Osteoblast (primary cell): ENCODE results near the gene DNLZ. TPM values are rescaled to one million over a fixed set of nuclear protein-coding genes. Genes with fewer than 3 reads are reported as not detected.

Experiments used
- DNase-seq: peaks from one replicate; pipeline ENCODE4 v3.0.0; 2011; ENCODE audit warnings: low spot score, mixed read lengths; ENCODE audit not compliant: insufficient read length; ENCODE audit errors: missing footprints
- H2AFZ ChIP-seq: 2 replicates; pipeline ENCODE4 v1.6.0; 2011; ENCODE audit warnings: mild to moderate bottlenecking, low read length
- H3K27ac ChIP-seq: 2 replicates; pipeline ENCODE4 v1.5.1; 2011; ENCODE audit warnings: mild to moderate bottlenecking, low read depth, low read length, moderate library complexity
- H3K27me3 ChIP-seq: 2 replicates; pipeline ENCODE4 v1.6.0; 2012; ENCODE audit warnings: mild to moderate bottlenecking, control low read depth, inconsistent platforms, low read length, moderate library complexity; ENCODE audit not compliant: insufficient read depth
- H3K36me3 ChIP-seq: 2 replicates; pipeline ENCODE4 v1.5.1; 2011; ENCODE audit warnings: mild to moderate bottlenecking, low read length, control low read depth, moderate library complexity; ENCODE audit not compliant: insufficient read depth
- H3K4me1 ChIP-seq: 2 replicates; pipeline ENCODE4 v1.5.1; 2011; ENCODE audit warnings: mild to moderate bottlenecking, low read length, control low read depth, moderate library complexity; ENCODE audit not compliant: insufficient read depth
- H3K4me2 ChIP-seq: 2 replicates; pipeline ENCODE4 v1.6.0; 2011; ENCODE audit warnings: mild to moderate bottlenecking, low read length; ENCODE audit not compliant: insufficient read depth
- H3K4me3 ChIP-seq: fragments of 200-600 bp; sonication (generic); 3 replicates; pipeline ENCODE4 v1.5.1; 2012; ENCODE audit warnings: mild to moderate bottlenecking, low read length, inconsistent platforms; ENCODE audit not compliant: insufficient read depth
- H3K79me2 ChIP-seq: 2 replicates; pipeline ENCODE4 v1.6.0; 2012; ENCODE audit warnings: mild to moderate bottlenecking, low read length, control low read depth, inconsistent platforms; ENCODE audit not compliant: insufficient read depth
- H3K9me3 ChIP-seq: 2 replicates; pipeline ENCODE4 v1.5.1; 2011; ENCODE audit warnings: low read depth, low read length, control low read depth
- H4K20me1 ChIP-seq: 2 replicates; pipeline ENCODE4 v1.6.0; 2012; ENCODE audit warnings: mild to moderate bottlenecking, low read length, control low read depth; ENCODE audit not compliant: insufficient read depth
- CTCF ChIP-seq: IDR thresholded peaks from 2 replicates; pipeline ENCODE4 v1.5.1; 2011; ENCODE audit warnings: mild to moderate bottlenecking, low read depth, low read length, moderate library complexity; ENCODE audit errors: extremely low read depth
- total RNA-seq: library from RNA; depleted of rRNA; stranded (reverse); fragments of >200 nt; gene quantifications from 2 replicates; pipeline ENCODE4 v1.2.3, GENCODE V29; 2012

Gene DNLZ
- total RNA-seq, 1 donor = 4.3 TPM

GRCh38 chr9:136329636-136330405, 33.7 kb downstream of the DNLZ start:
- H3K27me3 ChIP-seq = no peaks in the 10 kb centered on the region
- H4K20me1 ChIP-seq = peaks cover 58% of the 10 kb centered on the region
- no peaks in the 10 kb centered on the region for H3K9me3 ChIP-seq
- peak overlapping the region; percentile 82 for H3K27ac ChIP-seq
- no peak overlapping the region for H2AFZ ChIP-seq
- H3K36me3 ChIP-seq = peaks cover 14% of the 10 kb centered on the region
- H3K4me1 ChIP-seq = peaks cover 29% of the 10 kb centered on the region
- peaks cover 69% of the 10 kb centered on the region for H3K79me2 ChIP-seq
- peak overlapping the region; percentile 96 for H3K4me2 ChIP-seq
- H3K4me3 ChIP-seq = peak overlapping the region; percentile 91
- DNase-seq = no peak
- no peak for TF ChIP-seq CTCF

GRCh38 chr9:136329211-136329627, 34.3 kb downstream of the DNLZ start:
- Histone ChIP-seq H3K79me2 (peaks cover 64% of the 10 kb centered on the region), H3K27ac (peak overlapping the region; percentile 82)

GRCh38 chr9:136328622-136329041, 34.9 kb downstream of the DNLZ start:
- peaks cover 58% of the 10 kb centered on the region for H3K79me2 ChIP-seq
- H3K9me3 ChIP-seq = no peaks in the 10 kb centered on the region
- peaks cover 29% of the 10 kb centered on the region for H3K4me1 ChIP-seq
- no peak overlapping the region for H2AFZ ChIP-seq
- no peak for TF ChIP-seq CTCF
- peak; percentile 98 for DNase-seq
- peak overlapping the region; percentile 96 for H3K4me2 ChIP-seq
- peak overlapping the region; percentile 91 for H3K4me3 ChIP-seq
- peak overlapping the region; percentile 82 for H3K27ac ChIP-seq
- H3K36me3 ChIP-seq = peaks cover 9% of the 10 kb centered on the region
- H4K20me1 ChIP-seq = peaks cover 48% of the 10 kb centered on the region
- no peaks in the 10 kb centered on the region for H3K27me3 ChIP-seq

More at GRCh38 chr9:136329211-136329627, 34.3 kb downstream of the DNLZ start:
- TF ChIP-seq CTCF = no peak
- Histone ChIP-seq H3K4me3 (peak overlapping the region; percentile 91), H4K20me1 (peaks cover 53% of the 10 kb centered on the region), H3K9me3 (no peaks in the 10 kb centered on the region), H2AFZ (no peak overlapping the region), H3K4me1 (peaks cover 29% of the 10 kb centered on the region), H3K27me3 (no peaks in the 10 kb centered on the region), H3K36me3 (peaks cover 11% of the 10 kb centered on the region), H3K4me2 (peak overlapping the region; percentile 96)
- DNase-seq = peak; percentile 96

- H2AFZ ChIP-seq = no peak overlapping the region
- peaks cover 53% of the 10 kb centered on the region for H3K79me2 ChIP-seq
- H3K27me3 ChIP-seq = no peaks in the 10 kb centered on the region
- peak overlapping the region; percentile 96 for H3K4me2 ChIP-seq
- H3K36me3 ChIP-seq = peaks cover 9% of the 10 kb centered on the region
- peaks cover 29% of the 10 kb centered on the region for H3K4me1 ChIP-seq
- H3K9me3 ChIP-seq = no peaks in the 10 kb centered on the region
- no peak for TF ChIP-seq CTCF
- H3K4me3 ChIP-seq = peak overlapping the region; percentile 91
- peak overlapping the region; percentile 82 for H3K27ac ChIP-seq
- peak; percentile 93 for DNase-seq
- H4K20me1 ChIP-seq = peaks cover 44% of the 10 kb centered on the region
Observed at GRCh38 chr9:136328011-136328621, 35.4 kb downstream of the DNLZ start.
